ENCODE data around the gene PPP1R8.
"Not testable (repeated sequence)": the region's sequence is repeated elsewhere in the genome, so short reads cannot be mapped to it uniquely, and the experiment has no call there.

PPP1R8 gene

GRCh38 chr1:27832762-27833161 lies 2.2 kb downstream of the PPP1R8 start:
- DNase-seq (ENCODE audit: low read depth) = no peak

- DNase-seq (ENCODE audit: low read depth) = no peak
These were observed 2.9 kb downstream of the PPP1R8 start for GRCh38 chr1:27833470-27833869.

- DNase-seq (ENCODE audit: low read depth) = no peak
These were observed 4.5 kb downstream of the PPP1R8 start for GRCh38 chr1:27835046-27835445.

DNA sequence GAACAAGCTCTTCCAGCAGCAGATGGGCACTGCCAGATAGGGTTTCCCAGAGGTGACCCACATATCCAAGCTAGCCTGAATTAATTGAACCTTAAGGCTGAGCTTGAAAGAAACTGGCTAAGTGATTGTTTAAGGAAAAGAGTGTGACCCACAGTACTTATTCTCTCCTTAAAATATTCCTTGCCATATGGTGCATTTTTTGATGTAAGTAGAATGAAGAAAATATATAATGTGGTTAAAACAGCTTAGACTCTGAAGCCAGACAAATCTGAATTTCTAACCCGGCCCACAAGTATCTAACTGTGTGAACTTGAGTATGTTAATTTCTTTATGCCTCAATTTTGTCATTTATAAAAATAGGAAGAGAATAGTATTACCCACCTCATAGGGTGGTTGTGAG lies 4.9 kb downstream of the PPP1R8 start:
- no peak for DNase-seq (ENCODE audit: low read depth)

DNA sequence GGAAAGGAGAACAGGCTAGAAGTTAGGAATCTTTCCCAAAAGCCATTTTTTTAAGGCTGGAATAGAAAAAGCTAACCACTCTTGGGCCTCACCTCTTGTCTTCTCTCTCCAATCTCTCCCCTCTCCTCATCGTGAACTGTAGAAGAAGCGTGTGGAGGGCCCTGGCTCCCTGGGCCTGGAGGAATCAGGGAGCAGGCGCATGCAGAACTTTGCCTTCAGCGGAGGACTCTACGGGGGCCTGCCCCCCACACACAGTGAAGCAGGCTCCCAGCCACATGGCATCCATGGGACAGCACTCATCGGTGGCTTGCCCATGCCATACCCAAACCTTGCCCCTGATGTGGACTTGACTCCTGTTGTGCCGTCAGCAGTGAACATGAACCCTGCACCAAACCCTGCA lies 19.4 kb downstream of the PPP1R8 start:
- no peak for DNase-seq (ENCODE audit: low read depth)

DNA sequence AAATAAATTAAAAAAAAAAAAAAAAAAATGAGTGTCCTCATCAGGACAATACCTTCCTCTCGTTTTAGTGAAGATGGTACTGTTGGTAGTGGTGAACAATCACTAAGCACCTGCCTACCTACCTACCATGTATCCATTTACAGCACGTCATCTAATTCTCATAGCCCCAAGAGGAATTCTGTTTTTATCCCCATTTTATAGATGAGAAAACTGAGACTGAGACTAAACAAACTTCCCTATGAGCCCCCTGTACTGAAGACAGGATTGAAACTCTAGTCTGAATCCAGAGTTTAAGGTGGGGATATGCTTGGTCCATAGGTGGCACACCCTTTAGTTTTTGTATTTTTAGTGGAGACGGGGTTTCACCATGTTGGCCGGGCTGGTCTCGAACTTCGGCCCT lies 24.5 kb downstream of the PPP1R8 start:
- no peak for DNase-seq (ENCODE audit: low read depth)

DNA sequence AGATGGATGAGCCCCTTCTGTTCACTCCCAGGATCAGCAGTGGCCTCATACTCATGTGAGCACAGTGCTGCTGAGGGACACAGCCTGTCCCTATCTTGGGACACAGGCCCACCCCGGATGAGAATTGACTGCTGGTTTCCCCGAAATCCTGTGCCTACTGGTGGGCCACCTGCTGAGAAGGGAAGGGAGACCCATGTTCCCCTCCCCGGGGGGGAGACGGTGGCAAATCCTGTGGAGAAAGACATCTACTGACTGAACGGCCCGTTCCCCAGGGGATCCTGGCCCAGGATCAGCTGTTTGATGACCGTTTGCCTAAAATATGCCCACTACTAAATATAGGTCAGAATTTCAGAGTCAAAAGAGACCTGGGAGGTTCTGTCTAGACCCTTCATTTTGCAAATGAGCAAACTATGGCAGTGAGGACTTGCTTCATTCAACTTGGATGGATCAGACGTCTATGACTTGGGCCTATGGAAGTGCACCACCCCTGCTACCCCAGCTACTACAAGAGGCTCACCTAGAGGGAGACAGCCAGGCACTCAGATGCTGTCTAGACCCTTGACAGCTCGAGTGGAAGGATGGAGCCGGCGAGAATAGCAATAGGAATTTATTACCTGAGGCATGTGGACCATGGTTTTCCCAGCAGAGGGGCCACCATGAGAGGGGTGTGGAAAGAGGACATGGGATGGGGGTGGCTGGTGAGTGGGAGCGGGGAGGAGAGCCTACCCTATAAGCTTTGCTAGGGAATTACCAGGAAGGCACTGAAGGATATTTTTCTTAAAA lies 26.2 kb downstream of the PPP1R8 start:
- DNase-seq (ENCODE audit: low read depth) = no peak

- not testable (repeated sequence) for DNase-seq (ENCODE audit: low read depth)
These were observed 27.0 kb downstream of the PPP1R8 start for GRCh38 chr1:27857552-27857951.

DNA sequence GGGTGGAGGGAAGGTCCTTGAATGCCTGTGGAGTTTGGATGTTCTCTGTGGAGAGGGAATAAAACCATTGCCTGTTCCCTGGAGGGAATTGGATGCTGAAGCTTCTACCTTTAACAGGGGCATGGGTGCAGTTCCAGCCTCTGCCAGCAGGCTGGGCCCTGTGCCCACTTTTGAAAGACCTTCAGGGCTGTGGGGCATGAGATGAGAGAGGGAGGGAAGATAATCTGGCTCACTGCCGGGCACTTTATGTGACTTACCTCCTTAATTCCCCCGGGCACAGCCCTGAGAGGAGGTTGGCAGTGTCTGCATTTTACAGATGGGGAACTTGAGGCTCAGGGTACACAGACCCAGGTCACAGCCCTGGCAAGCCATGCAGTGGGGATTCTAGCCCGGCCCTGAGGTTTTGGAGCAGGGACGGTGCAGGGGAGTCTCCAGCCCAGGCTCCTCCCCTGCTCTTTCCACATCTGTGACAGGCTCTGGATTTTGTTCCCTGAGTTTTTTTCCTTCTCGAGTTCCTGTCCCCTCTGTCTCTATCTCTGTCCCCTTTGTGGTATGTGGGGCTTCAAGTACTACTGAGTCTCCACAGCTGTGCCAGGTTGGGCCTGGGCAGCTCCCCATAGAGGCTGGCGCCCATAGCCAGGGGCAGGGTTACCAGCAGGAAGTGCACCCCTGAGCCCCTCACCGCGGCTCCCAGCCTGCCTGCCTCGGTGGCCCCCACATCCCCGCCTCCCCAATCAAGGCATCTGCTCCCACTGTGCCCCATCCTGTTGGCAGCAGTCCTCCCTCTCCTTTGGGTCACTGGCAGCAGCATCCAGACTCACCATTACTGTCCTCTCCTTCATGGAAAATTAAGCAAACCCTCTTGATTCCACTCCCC lies 27.7 kb downstream of the PPP1R8 start:
- peak; percentile 75 for DNase-seq (ENCODE audit: low read depth)

GRCh38 chr1:27858949-27859576 lies 28.5 kb downstream of the PPP1R8 start:
- no peak for DNase-seq (ENCODE audit: low read depth)

- no peak for DNase-seq (ENCODE audit: low read depth)
These were observed 30.9 kb downstream of the PPP1R8 start for GRCh38 chr1:27861436-27861835.

- DNase-seq (ENCODE audit: low read depth) = no peak
These were observed 31.4 kb downstream of the PPP1R8 start for GRCh38 chr1:27862004-27862403.

DNA sequence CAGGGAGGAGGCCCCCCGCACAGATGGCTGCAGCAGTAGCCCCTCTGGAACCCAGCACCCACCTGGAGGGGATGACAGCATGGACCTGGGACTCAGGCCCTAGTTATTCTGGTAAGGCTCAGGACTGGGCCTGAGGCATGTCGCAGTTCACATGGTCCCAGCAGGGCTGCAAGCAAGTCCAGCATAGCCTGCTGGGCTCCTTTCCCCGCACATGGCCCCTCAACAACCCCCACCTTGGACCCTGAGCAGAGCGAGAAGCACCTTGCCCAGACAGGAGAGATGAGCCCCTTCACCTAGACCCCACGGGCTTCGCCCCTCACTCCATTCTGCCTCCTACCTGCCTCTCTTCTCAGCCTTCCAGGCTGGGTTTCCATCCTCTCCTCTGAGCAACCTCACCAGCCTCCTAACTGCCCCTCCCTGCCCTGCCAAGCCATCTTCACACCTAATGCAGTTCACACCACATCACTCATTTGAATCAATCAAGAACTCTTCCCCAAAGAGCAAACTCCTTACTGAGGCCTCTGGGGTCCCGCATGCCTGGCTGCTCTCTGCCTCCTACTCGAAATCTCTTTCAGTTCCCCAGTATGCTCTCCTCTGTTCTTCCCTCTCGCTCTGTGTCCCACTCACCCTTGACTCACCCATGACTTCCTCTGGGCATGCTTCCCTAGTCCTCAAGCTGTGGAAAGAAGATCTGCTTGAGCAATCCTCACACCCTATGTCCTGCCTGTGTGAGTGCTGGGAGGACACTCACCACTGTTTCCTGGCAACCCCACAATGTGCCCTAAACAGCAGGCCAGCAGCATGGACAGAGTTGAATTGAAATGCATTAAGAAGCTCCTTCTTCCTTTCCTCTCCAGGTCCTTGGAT lies 32.3 kb downstream of the PPP1R8 start:
- DNase-seq (ENCODE audit: low read depth) = no peak

- no peak for DNase-seq (ENCODE audit: low read depth)
These were observed 32.9 kb downstream of the PPP1R8 start for GRCh38 chr1:27863538-27863915.

DNA sequence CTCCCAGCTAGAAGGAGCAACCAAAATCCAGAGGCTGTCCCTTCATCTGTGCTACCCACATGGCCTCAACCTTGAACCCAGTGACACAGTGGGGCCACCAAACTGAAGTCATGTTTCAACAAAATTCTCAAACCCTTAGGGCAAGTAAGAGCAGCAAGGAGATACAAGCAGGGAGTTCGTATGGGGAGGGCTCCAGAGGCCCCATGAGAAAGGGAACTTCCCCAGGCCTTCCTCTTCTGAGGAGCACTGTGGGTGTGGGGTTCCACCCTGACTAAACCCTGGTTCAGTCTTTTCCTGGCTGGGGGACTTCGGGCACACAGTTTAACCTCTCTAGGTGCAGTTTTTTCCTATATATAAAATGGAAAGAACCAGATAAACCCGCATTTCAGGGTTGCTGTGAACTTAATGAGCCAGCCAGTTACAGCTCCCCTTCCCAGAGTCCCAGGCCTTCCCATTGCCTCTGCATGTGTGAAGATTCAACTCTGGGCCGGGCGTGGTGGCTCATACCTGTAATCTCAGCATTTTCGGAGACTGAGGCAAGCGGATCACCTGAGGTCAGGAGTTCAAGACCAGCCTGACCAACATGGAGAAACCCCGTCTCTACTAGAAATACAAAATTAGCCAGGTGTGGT lies 33.8 kb downstream of the PPP1R8 start:
- DNase-seq (ENCODE audit: low read depth) = no peak

GRCh38 chr1:27865821-27866220 lies 35.2 kb downstream of the PPP1R8 start:
- DNase-seq (ENCODE audit: low read depth) = no peak

DNA sequence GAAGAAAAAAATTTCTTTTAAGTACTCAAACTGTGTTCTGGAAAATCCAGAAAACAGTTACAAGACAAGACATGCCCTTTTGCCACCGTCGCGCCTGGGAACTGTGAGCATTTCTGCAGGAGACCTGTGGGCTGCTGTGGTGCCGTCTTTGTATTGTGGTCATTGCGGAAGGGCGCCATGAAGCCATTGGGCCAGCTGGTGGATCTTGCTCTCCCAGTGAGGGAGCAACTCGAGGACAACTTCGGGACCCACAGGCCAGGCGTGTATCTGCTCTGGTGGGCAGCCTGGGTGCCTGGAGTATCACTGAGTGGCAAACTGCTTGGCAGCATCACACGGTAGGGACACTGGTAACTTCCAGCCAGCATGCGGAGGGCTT lies 38.0 kb downstream of the PPP1R8 start:
- DNase-seq (ENCODE audit: low read depth) = no peak

DNA sequence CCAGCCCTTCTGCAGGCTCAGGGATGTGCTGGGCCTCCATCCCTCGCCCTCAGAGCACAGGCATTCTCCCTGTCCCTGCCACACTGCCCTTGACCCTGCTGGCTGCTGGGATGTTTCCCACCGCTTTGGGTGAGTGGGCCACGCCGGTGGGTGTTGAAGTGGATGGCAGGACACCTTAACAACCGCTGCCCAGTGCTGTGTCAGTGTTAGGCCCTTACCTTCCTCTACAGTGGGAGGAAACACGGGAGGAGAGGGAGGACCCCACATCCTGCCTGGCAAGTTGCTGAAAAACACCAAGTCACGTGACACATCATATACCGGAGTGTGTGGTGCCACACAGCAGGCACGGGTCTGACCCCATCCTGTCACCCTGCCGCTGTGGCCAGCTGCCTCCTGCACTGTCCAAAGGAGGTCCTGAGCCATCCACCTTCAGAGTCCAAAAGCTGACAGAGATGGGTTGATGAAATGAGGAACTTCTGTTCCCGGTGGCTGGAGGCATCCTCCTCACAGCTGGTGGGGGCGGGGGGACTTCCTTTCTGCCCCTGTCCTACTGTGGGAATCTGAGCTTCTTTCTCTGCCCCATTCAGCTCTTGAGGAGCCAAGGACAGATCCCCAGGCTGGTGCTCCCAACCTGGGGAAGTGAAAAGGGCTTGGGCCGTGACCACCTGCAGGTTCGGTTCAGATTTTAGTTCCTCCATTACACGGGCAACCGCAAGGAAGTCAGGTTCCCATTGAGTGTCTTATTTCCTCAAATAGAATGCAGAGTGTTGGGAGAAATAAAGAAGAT lies 38.5 kb downstream of the PPP1R8 start:
- peak; percentile 58 for DNase-seq (ENCODE audit: low read depth)

DNA sequence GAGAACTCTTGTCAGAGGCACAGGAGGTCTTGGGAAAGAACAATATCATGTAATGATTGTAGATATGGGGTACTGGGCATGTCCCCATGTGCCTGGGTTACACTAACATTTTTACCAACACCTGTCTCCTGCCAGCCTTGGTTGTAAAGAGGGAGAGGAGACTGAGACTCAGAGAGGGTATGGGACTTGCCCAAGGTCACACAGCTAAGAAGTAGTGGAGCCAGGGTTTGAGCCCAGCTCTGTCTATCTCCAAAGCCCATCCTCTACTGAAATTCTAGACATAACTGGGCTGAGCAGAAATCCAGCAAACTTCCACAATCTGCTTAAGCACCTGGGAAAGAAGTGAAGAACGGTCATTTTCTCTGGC lies 39.1 kb downstream of the PPP1R8 start:
- DNase-seq (ENCODE audit: low read depth) = no peak

DNA sequence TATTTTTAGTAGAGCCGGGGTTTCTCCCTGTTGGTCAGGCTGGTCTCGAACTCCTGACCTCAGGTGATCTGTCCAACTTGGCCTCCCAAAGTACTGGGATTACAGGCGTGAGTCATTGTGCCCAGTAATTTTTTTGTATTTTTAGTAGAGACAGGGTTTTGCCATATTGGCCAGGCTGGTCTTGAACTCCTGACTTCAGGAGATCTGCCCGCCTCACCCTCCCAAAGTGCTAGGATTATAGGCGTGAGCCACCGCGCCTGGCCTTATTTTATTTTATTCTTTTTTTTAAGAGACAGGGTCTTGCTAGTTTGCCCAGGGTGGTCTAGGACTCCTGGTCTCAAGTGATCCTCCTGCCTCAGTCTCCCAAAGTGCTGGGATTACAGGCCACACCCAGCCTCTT lies 40.5 kb downstream of the PPP1R8 start:
- DNase-seq (ENCODE audit: low read depth) = not testable (repeated sequence)
